NCI-H2227 treated with DMSO at 0.1 percent for 48 hours (cell line): ENCODE measurements around the gene PLCB2.

Experiments used
- DNase-seq: peaks from one replicate; lab custom pipeline; 2025; lab: John Stamatoyannopoulos, UW

PLCB2 gene

GRCh38 chr15:40303576-40303975, 4.2 kb downstream of the PLCB2 start:
- DNase-seq, result no peak

- no peak for DNase-seq
Measured at GRCh38 chr15:40302981-40303380, 4.8 kb downstream of the PLCB2 start.

GRCh38 chr15:40302288-40302886, 5.3 kb downstream of the PLCB2 start:
- DNase-seq, result no peak

- no peak for DNase-seq
Measured at GRCh38 chr15:40301467-40302179, 6.1 kb downstream of the PLCB2 start.

- no peak for DNase-seq
Measured at GRCh38 chr15:40300771-40301170, 7.0 kb downstream of the PLCB2 start.

- no peak for DNase-seq
Measured at GRCh38 chr15:40300367-40300766, 7.4 kb downstream of the PLCB2 start.

GRCh38 chr15:40298216-40298935, 9.4 kb downstream of the PLCB2 start:
- DNase-seq, result no peak

GRCh38 chr15:40297356-40297755, 10.4 kb downstream of the PLCB2 start:
- DNase-seq, result no peak

- no peak for DNase-seq
Measured at GRCh38 chr15:40296561-40297230, 11.0 kb downstream of the PLCB2 start.

GRCh38 chr15:40295877-40296560, 11.7 kb downstream of the PLCB2 start:
- DNase-seq, result no peak

GRCh38 chr15:40295297-40295696, 12.4 kb downstream of the PLCB2 start:
- DNase-seq, result no peak

- no peak for DNase-seq
Measured at GRCh38 chr15:40293905-40294895, 13.5 kb downstream of the PLCB2 start.

GRCh38 chr15:40293006-40293405, 14.7 kb downstream of the PLCB2 start:
- DNase-seq, result no peak

- DNase-seq, result no peak
Measured at GRCh38 chr15:40292246-40292645, 15.5 kb downstream of the PLCB2 start.

GRCh38 chr15:40290918-40291574, 16.7 kb downstream of the PLCB2 start:
- DNase-seq, result peak; percentile 42

- DNase-seq, result no peak
Measured at GRCh38 chr15:40290545-40290917, 17.2 kb downstream of the PLCB2 start.

GRCh38 chr15:40289140-40289775, 18.5 kb downstream of the PLCB2 start:
- DNase-seq, result no peak

GRCh38 chr15:40287968-40288367, 19.8 kb downstream of the PLCB2 start:
- no peak for DNase-seq

GRCh38 chr15:40287505-40287904, 20.2 kb downstream of the PLCB2 start:
- DNase-seq, result no peak

GRCh38 chr15:40286794-40287193, 20.9 kb downstream of the PLCB2 start:
- DNase-seq, result no peak
